GM18526 (cell line): ENCODE measurements around the gene PAK5.

Source experiments
- POLR2A ChIP-seq: IDR thresholded peaks from 3 replicates; pipeline ENCODE4 v1.6.1; 2011; ENCODE audit not compliant: insufficient read length; ENCODE audit errors: extremely low read depth

The PAK5 gene

GRCh38 chr20:9566977-9567376 is 271.9 kb downstream of the PAK5 start:
- TF ChIP-seq POLR2A: no peak

GRCh38 chr20:9565910-9566550 is 272.8 kb downstream of the PAK5 start:
- TF ChIP-seq POLR2A: no peak

DNA sequence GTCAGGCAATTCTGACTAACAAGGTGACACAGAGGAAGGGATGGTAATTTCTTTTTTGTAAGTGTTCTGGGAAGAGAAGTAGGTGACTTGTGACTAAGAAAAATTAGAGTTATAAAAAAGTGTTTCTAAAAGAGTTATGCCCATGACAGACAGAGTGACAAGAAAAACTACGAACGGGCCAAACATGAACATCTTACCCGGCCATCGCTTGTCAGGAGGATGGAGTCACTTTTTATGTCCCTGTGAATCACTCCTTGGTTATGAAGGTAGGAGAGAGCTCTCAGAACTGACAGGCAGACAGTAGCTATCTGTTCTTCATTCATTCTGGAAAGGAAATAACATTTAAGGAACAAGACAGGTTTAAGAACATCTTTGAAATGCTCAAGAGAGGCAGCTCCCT is 281.5 kb downstream of the PAK5 start:
- TF ChIP-seq POLR2A: no peak

DNA sequence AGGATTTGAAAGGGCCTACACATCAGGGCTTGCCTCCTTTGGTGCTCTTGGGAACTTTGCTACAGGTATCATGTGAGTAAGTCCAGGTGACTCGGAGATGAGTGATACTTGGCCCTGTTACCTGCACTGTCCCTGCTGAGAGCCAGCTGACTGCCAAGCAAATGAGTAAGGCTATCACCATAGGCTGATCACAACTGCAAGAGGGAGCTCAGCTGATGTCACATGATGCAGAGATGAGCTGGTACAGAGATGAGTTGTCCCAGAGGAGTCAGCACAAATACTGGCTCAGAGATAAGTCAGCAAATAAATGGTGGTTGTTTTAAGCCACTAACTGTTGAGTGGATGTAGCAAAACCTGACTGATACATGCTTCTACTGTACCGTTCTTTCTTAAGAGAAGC is 283.1 kb downstream of the PAK5 start:
- no peak for TF ChIP-seq POLR2A

- TF ChIP-seq POLR2A: no peak
These were observed 286.9 kb downstream of the PAK5 start for GRCh38 chr20:9551808-9552550.

- TF ChIP-seq POLR2A: no peak
These were observed 288.0 kb downstream of the PAK5 start for GRCh38 chr20:9550871-9551270.

GRCh38 chr20:9550283-9550682 is 288.6 kb downstream of the PAK5 start:
- no peak for TF ChIP-seq POLR2A

DNA sequence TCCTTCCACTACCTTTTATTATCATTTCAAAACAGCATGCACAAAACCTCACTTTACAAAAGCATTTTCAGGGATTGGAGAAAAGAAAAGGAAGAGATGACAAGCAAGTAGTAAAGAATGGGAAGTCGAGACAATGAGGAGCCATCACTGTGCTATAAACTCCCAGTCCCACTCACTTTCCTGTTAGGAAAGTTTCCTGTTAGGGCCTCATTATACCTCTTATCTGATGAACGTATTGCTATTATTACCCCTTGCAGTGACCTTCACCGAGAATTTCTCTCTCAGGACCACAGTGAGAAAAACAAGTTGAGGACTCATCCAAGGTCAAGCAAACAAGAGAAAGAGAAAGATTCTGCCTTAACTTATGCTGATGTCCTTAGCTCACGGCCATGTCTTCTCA is 295.7 kb downstream of the PAK5 start:
- TF ChIP-seq POLR2A: no peak

DNA sequence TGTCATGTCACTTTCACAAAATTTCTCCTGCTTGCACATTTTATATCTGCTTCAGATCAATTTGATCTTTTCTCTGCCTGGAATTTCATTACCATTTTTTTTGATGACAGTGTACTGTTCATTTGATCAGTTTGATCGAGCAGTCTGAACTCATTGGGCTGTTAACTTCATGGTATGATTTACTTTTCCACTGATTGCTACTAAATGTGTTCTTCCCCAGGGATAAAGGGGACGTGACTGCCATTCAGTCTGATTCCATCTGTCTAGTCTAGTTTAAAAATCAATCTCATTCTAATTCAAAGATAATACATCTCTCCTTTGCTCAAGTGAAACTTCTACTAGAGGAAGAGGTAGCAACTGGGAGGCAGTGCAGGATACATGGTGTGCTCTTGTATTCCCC is 303.4 kb downstream of the PAK5 start:
- no peak for TF ChIP-seq POLR2A

GRCh38 chr20:9534025-9534424 is 304.9 kb downstream of the PAK5 start:
- no peak for TF ChIP-seq POLR2A

GRCh38 chr20:9532069-9532838 is 306.6 kb downstream of the PAK5 start:
- no peak for TF ChIP-seq POLR2A

DNA sequence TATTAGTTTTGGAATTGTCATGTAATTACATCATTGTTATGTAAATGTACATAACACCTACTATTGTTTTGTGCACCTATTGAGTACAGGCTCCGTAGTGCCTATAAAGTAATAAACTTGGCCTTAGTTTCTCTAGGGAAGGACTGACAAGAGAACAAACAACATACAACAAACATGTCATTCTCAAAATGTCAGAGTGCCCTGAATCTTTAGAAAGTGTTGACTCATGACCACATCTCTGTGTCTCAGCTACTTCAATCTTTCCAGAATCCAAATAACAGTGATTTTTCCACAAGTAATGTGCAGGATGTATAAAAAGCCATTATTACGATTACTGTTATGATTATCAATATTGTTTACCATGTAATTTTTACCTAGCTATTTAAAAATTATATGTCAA is 307.3 kb downstream of the PAK5 start:
- TF ChIP-seq POLR2A: no peak

DNA sequence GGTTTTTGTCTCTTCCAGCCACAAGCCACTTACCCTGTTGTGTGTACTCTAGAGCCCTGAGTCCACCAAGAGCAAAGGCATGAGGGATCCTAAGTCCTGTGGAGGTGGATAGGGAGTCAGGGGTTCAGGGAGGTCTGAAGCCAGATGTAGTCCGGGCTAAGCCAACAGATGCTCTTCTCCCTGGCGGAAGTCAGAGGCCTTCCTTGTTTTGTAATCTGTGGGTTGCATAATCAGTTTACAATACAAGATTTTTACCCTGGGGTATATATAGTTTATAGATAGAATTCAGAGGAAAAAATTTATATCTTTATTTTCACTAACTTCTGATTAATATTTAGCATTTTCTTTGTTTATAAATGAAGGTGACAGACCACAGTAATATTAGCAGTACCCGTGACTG is 315.2 kb downstream of the PAK5 start:
- TF ChIP-seq POLR2A: no peak

GRCh38 chr20:9520086-9520485 is 318.8 kb downstream of the PAK5 start:
- TF ChIP-seq POLR2A: no peak

GRCh38 chr20:9518576-9519175 is 320.2 kb downstream of the PAK5 start:
- no peak for TF ChIP-seq POLR2A

DNA sequence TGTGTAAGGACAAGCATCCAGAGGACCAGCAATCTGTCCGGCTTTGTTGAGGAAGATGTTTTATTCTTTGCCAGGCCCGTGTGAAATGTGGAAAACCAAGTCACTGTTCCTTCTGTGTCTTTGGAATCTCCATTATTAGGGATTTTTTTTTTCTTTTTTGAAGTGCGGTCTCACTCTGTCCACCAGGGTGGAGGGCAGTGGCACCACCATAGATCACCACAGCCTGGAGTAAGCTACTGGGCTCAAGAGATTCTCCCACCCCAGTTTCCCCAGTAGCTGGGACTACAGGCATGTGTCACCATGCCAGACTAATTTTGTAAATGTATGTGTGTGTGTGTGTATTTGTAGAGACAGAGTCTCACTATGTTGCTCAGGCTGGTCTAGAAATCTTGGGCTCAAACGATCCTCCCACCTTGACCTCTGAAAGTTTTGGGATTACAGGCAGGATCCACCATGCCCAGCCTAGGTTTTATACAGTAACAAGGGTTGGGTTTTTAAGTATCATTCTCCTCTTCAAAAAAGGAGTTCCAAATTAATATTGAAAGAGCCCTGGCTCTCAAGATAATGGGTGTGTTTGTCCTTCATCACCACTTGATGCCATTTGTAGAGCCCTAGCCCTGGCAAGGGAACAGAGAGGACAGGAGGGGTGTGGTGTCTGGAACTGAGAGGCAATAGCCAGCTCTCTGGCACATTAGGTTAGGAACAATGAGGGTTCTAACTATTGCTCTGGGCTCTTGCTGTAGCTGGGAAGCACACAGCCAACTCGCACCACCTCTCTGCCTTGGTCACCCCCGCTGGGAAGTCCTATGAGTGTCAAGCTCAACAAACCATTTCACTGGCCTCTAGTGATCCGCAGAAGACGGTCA is 321.3 kb downstream of the PAK5 start:
- no peak for TF ChIP-seq POLR2A
